Endothelial cell of umbilical vein (primary cell): ENCODE measurements around the gene P2RX4. TPM values are rescaled to one million over a fixed set of nuclear protein-coding genes. Genes with fewer than 3 reads are reported as not detected.

Source experiments
- BruUV-seq: library from RNA; stranded (reverse); fragments of 400-500 nt; replicated peaks from 2 replicates; lab custom pipeline; 2021; lab: Mats Ljungman, UMichigan
- CTCF ChIA-PET: fragments of 300-600, 350-600 bp; sonication (Branson Sonifier 250); formaldehyde crosslinking; loops from one replicate; lab custom pipeline; 2021; ENCODE audit warnings: antibody characterized with exemption, inconsistent platforms; lab: Charles Lee
- POLR2A ChIA-PET: fragments of 300-600, 350-600 bp; sonication (Branson Sonifier 250); formaldehyde crosslinking; loops from one replicate; lab custom pipeline; 2021; ENCODE audit warnings: antibody characterized with exemption, inconsistent platforms; lab: Charles Lee
- DNase-seq: peaks from one replicate; pipeline ENCODE4 v3.0.0-alpha.2; 2011; ENCODE audit warnings: low read depth, low spot score
- FAIRE-seq: peaks from 2 replicates; lab custom pipeline; 2011; peaks lifted over from hg19 to GRCh38; lab: Jason Lieb, UNC
- H2AFZ ChIP-seq: 2 replicates; pipeline ENCODE4 v1.6.0; 2012; ENCODE audit warnings: low read depth, low read length, control low read depth, inconsistent platforms
- H3K27ac ChIP-seq: 2 replicates; pipeline ENCODE4 v1.5.1; 2011; ENCODE audit warnings: low read depth, mild to moderate bottlenecking, control low read depth, low read length, moderate library complexity; ENCODE audit not compliant: insufficient read depth
- H3K27me3 ChIP-seq, 2 experiments: 2 replicates each; pipeline versions ENCODE4 v1.6.0 to v1.6.1; 2011; ENCODE audit warnings: low read length in 2 of 2, mixed read lengths in 1 of 2; ENCODE audit not compliant: control insufficient read depth in 2 of 2, insufficient read depth in 2 of 2
- H3K36me3 ChIP-seq, 2 experiments: 2 replicates in 1 of 2; 3 replicates in 1 of 2; pipeline ENCODE4 v1.5.1; 2011; ENCODE audit warnings: low read length in 2 of 2, mild to moderate bottlenecking in 1 of 2, moderate library complexity in 1 of 2; ENCODE audit not compliant: control insufficient read depth in 2 of 2, insufficient read depth in 2 of 2; ENCODE audit errors: extremely low read depth in 1 of 2
- H3K4me1 ChIP-seq: 3 replicates; pipeline ENCODE4 v1.5.1; 2011; ENCODE audit warnings: mild to moderate bottlenecking, low read length; ENCODE audit not compliant: control insufficient read depth, insufficient read depth; ENCODE audit errors: extremely low read depth
- H3K4me2 ChIP-seq: 2 replicates; pipeline ENCODE4 v1.6.1; 2011; ENCODE audit warnings: low read length, control low read depth, mixed read lengths; ENCODE audit not compliant: insufficient read depth
- H3K4me3 ChIP-seq, 3 experiments: fragments of 200-600 bp in 1 of 3; sonication (generic), shearing (Covaris generic) in 1 of 3; replicated peaks in 1 of 3; 2 replicates each; pipeline ENCODE4 v1.5.1; 2011 to 2016; ENCODE audit warnings: control low read depth in 3 of 3, low read length in 3 of 3, mild to moderate bottlenecking in 2 of 3, inconsistent platforms in 1 of 3, low read depth in 1 of 3, moderate library complexity in 1 of 3; ENCODE audit not compliant: insufficient read depth in 1 of 3
- H3K79me2 ChIP-seq: 2 replicates; pipeline ENCODE4 v1.6.0; 2012; ENCODE audit warnings: low read length, inconsistent platforms; ENCODE audit not compliant: control insufficient read depth, insufficient read depth
- H3K9ac ChIP-seq: replicated peaks from 2 replicates; pipeline ENCODE3; 2011; ENCODE audit warnings: low read length, control low read depth; ENCODE audit not compliant: insufficient read depth; ENCODE audit errors: extremely low read depth
- H3K9me1 ChIP-seq: replicated peaks from 3 replicates; pipeline ENCODE4 v1.6.0; 2011; ENCODE audit warnings: mild to moderate bottlenecking, low read length; ENCODE audit not compliant: control insufficient read depth, insufficient read depth; ENCODE audit errors: extremely low read depth
- H3K9me3 ChIP-seq: replicated peaks from 2 replicates; pipeline ENCODE4 v1.5.1; 2012; ENCODE audit warnings: low read length, inconsistent platforms; ENCODE audit not compliant: control insufficient read depth, insufficient read depth
- H4K20me1 ChIP-seq: replicated peaks from 2 replicates; pipeline ENCODE3; 2011; ENCODE audit warnings: mild to moderate bottlenecking, low read length; ENCODE audit not compliant: control insufficient read depth, insufficient read depth; ENCODE audit errors: extremely low read depth
- CTCF ChIP-seq, 2 donors: IDR thresholded peaks; 1 replicate in 1 of 2; 2 replicates in 1 of 2; pipeline ENCODE4 v1.5.1; 2011; ENCODE audit warnings: low read length in 2 of 2, mild to moderate bottlenecking in 2 of 2, moderate library complexity in 2 of 2, control low read depth in 1 of 2, inconsistent platforms in 1 of 2, low read depth in 1 of 2; ENCODE audit not compliant: insufficient read depth in 1 of 2; ENCODE audit errors: extremely low read depth in 1 of 2
- EZH2 ChIP-seq: IDR thresholded peaks from 2 replicates; pipeline ENCODE4 v1.6.1; 2012; ENCODE audit warnings: borderline replicate concordance, low read depth, mild to moderate bottlenecking, moderate library complexity, low read length, inconsistent platforms; ENCODE audit not compliant: severe bottlenecking
- FOS ChIP-seq: IDR thresholded peaks from 2 replicates; pipeline ENCODE4 v1.6.1; 2011; ENCODE audit warnings: mild to moderate bottlenecking, low read length, moderate library complexity, borderline replicate concordance; ENCODE audit not compliant: insufficient read depth
- GATA2 ChIP-seq: IDR thresholded peaks from 2 replicates; pipeline ENCODE4 v1.7.0; 2011; ENCODE audit warnings: low read depth, mild to moderate bottlenecking, moderate library complexity, mixed read lengths, low read length; ENCODE audit not compliant: insufficient read length, insufficient read depth
- JUN ChIP-seq: IDR thresholded peaks from 2 replicates; pipeline ENCODE4 v1.6.1; 2011; ENCODE audit warnings: borderline replicate concordance, low read depth; ENCODE audit not compliant: insufficient read length, insufficient read depth
- MYC ChIP-seq: IDR thresholded peaks from one replicate; pipeline ENCODE4 v1.6.1; 2011; ENCODE audit warnings: mild to moderate bottlenecking, low read depth, low read length
- POLR2A ChIP-seq: IDR thresholded peaks from 2 replicates; pipeline ENCODE4 v1.6.1; 2012; ENCODE audit warnings: low read depth, mild to moderate bottlenecking, control low read depth, low read length
- POLR2AphosphoS5 ChIP-seq: IDR thresholded peaks from 2 replicates; pipeline ENCODE4 v1.6.1; 2012; ENCODE audit warnings: low read depth, mild to moderate bottlenecking, control low read depth, low read length, moderate library complexity; ENCODE audit not compliant: insufficient read depth
- dilution Hi-C: fragments of 300-500 bp; cut with MboI; formaldehyde crosslinking; loops from one replicate; pipeline ENCODE4 v1.15.0; 2019; ENCODE audit warnings: low sequenced_read_pairs; ENCODE audit not compliant: extremely low pct_ligation_motif_present
- intact Hi-C: fragments of 100-400 bp; cut with micrococcal nuclease; formaldehyde crosslinking; loops from one replicate; pipeline ENCODE4 v1.10.0; 2022
- polyA plus RNA-seq, 4 experiments: library from polyadenylated mRNA; depleted of rRNA in 3 of 4; stranded (reverse) in 3 of 4; unstranded in 1 of 4; fragments of >200 nt; gene quantifications; 2 replicates each; pipeline versions ENCODE4 v1.2.1 to v1.2.3, GENCODE V29; 2011 to 2012; ENCODE audit warnings: missing spikeins in 1 of 4
- total RNA-seq: library from RNA; stranded (reverse); gene quantifications from 2 replicates; pipeline ENCODE4 v1.2.3, GENCODE V29; 2021
- TF ChIP-seq, protein P1 (sequence below): IDR thresholded peaks from 2 replicates; pipeline ENCODE4 v1.6.1; 2011; ENCODE audit not compliant: insufficient read depth, insufficient read length

P2RX4 gene
- total and polyA plus RNA-seq, 2 donors (not counting 3 experiments of a cell fraction or from before 2014, with no cell fraction given) = 92.8 to 116 TPM

GRCh38 chr12:121203482-121203881 lies 6.4 kb upstream of the P2RX4 start:
- FAIRE-seq = no peak
- Histone ChIP-seq H3K4me2 (no peak overlapping the region), H3K27ac (no peak overlapping the region), H3K4me1 (peaks cover 13% of the 10 kb centered on the region), H3K9ac (no peak overlapping the region), H3K4me3 (no peak overlapping the region), H3K79me2 (no peaks in the 10 kb centered on the region), H3K27me3 (no peaks in the 10 kb centered on the region), H2AFZ (no peak overlapping the region), H3K36me3 (no peaks in the 10 kb centered on the region), H3K9me1 (no peaks in the 10 kb centered on the region), H4K20me1 (no peaks in the 10 kb centered on the region), H3K9me3 (no peaks in the 10 kb centered on the region)
- dilution Hi-C loops = no loop called here
- CTCF ChIA-PET = no interaction called here
- intact Hi-C loops = no loop called here
- no peak for DNase-seq
- no peak for TF ChIP-seq POLR2A
- POLR2A ChIA-PET = interaction anchor here (1.2 kb wide), 1 partner anchor 15 kb away, joined by 3 read pairs; no protein-coding TSS in a partner anchor
- BruUV-seq = no TSS peak

GRCh38 chr12:121205491-121205890 lies 4.4 kb upstream of the P2RX4 start:
- Histone ChIP-seq H3K9me3 (no peaks in the 10 kb centered on the region), H3K4me2 (no peak overlapping the region), H4K20me1 (no peaks in the 10 kb centered on the region), H3K4me1 (peaks cover 10% of the 10 kb centered on the region), H3K36me3 (no peaks in the 10 kb centered on the region), H3K9me1 (no peaks in the 10 kb centered on the region), H3K27ac (peak overlapping the region; percentile 79), H3K79me2 (no peaks in the 10 kb centered on the region), H2AFZ (no peak overlapping the region), H3K9ac (no peak overlapping the region), H3K4me3 (no peak overlapping the region), H3K27me3 (no peaks in the 10 kb centered on the region)
- dilution Hi-C loops (no loop called here), intact Hi-C loops (loop anchor here (1.0 to 2.0 kb wide), 3 partner anchors 16 to 73 kb away; partner anchors contain the start of gene P2RX7)
- BruUV-seq = no TSS peak
- FAIRE-seq (no peak), DNase-seq (no peak)
- ChIA-PET CTCF (interaction anchor here (0.5 to 1.6 kb wide), 4 partner anchors 9 to 76 kb away, joined by 3 to 4 read pairs (median 3); no protein-coding TSS in a partner anchor), POLR2A (interaction anchor here (0.7 kb wide), 1 partner anchor 74 kb away, joined by 3 read pairs; no protein-coding TSS in a partner anchor)
- TF ChIP-seq JUN (no peak), POLR2AphosphoS5 (no peak), CTCF (IDR thresholded peaks at IDR 0.05; ENCODE audit: extremely low read depth in 1 of 2, insufficient read depth in 1 of 2, low read depth in 1 of 2, low read length in 2 of 2) (no peak), POLR2A (no peak), GATA2 (no peak), FOS (no peak), EZH2 (no peak), MYC (no peak)
- TF ChIP-seq, protein P1, sequence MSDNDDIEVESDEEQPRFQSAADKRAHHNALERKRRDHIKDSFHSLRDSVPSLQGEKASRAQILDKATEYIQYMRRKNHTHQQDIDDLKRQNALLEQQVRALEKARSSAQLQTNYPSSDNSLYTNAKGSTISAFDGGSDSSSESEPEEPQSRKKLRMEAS = no peak
